AG10803 (cell line): Measurements from ENCODE around the gene GPBP1.
"Not testable (repeated sequence)": the region's sequence is repeated elsewhere in the genome, so short reads cannot be mapped to it uniquely, and the experiment has no call there.

ENCODE experiments used
- DNase-seq: peaks from one replicate; pipeline ENCODE4 v3.0.0; 2010; ENCODE audit warnings: low read depth
- H3K4me3 ChIP-seq: 2 replicates; pipeline ENCODE4 v1.5.1; 2011; ENCODE audit warnings: mild to moderate bottlenecking, low read length, control low read depth
- TF ChIP-seq, protein P1 (sequence below): conservative IDR thresholded peaks from 2 replicates; pipeline ENCODE4 v1.5.1; 2011; ENCODE audit warnings: mild to moderate bottlenecking, low read length, control low read depth, inconsistent platforms

The GPBP1 gene

DNA sequence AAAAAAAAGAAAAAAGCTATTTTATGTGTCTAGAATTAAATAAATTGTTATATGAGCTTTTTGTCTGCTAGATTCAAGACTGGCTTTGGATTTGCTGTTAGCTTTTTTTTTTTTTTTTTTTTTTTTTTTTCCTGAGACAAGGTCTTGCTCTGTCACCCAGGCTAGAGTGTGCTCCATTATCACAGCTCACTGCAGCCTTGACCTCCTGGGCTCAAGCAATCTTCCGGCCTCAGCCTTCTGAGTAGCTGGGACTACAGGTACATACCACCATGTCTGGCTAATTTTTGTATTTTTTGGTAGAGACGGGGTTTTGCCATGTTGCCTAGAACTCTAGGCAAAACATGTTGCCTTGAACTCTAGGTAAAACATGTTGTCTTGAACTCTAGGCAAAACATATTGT, 16.7 kb downstream of the GPBP1 start:
- no peak overlapping the region for H3K4me3 ChIP-seq
- DNase-seq, result no peak
- TF ChIP-seq, protein P1, sequence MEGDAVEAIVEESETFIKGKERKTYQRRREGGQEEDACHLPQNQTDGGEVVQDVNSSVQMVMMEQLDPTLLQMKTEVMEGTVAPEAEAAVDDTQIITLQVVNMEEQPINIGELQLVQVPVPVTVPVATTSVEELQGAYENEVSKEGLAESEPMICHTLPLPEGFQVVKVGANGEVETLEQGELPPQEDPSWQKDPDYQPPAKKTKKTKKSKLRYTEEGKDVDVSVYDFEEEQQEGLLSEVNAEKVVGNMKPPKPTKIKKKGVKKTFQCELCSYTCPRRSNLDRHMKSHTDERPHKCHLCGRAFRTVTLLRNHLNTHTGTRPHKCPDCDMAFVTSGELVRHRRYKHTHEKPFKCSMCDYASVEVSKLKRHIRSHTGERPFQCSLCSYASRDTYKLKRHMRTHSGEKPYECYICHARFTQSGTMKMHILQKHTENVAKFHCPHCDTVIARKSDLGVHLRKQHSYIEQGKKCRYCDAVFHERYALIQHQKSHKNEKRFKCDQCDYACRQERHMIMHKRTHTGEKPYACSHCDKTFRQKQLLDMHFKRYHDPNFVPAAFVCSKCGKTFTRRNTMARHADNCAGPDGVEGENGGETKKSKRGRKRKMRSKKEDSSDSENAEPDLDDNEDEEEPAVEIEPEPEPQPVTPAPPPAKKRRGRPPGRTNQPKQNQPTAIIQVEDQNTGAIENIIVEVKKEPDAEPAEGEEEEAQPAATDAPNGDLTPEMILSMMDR, result no peak

DNA sequence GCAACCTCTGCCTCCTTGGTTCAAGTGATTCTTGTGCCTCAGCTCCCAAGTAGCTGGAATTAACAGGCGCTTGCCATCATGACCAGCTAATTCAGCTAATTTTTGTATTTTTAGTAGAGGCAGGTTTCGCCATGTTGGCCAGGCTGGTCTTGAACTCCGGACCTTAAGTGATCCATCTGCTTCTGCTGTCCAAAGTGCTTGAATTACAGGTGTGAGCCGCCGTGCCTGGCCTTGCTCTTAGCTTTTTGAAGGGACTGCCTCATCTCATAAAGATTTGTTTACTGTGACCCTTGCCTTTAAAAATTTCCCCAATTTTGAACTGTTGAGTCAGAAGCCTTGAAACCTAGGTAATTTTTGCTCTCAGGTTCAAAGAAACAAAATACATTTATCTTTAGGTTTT, 17.3 kb downstream of the GPBP1 start:
- TF ChIP-seq, protein P1, result no peak
- no peak for DNase-seq

DNA sequence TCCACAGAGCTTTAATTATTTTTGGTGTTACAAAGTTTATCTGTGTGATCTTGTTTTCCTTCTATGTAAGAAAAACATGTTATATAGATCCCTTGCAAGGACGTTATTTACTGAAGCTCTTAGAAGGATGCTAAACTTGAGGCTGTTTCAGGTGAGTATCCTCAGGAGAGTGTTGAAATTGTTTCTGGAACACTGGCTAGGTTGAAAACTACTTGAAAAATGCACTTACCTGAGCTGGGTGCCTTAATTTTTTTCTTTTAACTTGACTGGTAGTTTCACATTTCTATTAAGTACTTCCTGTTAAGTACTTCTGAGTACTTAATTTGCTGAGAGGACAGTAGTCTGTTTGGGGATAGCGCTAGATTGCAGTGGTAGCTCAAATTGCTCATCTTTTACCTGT, 18.1 kb downstream of the GPBP1 start:
- no peak overlapping the region for H3K4me3 ChIP-seq
- DNase-seq, result no peak
- TF ChIP-seq, protein P1, result no peak

More for the DNA sequence above, 17.3 kb downstream of the GPBP1 start:
- no peak overlapping the region for H3K4me3 ChIP-seq

DNA sequence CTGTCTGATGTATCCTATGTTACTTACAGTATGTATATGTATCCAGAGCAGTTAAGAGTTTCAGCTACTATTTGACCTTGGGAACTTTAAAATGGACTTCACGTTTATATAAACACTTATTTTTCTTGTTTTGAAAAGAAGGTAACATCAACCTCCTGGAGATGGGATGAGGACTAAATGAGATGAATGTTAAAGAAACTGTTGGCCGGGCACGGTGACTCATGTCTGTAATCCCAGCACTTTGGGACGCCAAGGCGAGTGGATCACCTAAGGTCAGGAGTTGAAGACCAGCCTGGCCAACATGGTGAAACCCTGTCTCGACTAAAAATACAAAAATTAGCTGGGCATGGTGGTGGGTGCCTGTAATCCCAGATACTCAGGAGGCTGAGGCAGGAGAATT, 19.0 kb downstream of the GPBP1 start:
- DNase-seq, H3K4me3 ChIP-seq: not testable (repeated sequence)

DNA sequence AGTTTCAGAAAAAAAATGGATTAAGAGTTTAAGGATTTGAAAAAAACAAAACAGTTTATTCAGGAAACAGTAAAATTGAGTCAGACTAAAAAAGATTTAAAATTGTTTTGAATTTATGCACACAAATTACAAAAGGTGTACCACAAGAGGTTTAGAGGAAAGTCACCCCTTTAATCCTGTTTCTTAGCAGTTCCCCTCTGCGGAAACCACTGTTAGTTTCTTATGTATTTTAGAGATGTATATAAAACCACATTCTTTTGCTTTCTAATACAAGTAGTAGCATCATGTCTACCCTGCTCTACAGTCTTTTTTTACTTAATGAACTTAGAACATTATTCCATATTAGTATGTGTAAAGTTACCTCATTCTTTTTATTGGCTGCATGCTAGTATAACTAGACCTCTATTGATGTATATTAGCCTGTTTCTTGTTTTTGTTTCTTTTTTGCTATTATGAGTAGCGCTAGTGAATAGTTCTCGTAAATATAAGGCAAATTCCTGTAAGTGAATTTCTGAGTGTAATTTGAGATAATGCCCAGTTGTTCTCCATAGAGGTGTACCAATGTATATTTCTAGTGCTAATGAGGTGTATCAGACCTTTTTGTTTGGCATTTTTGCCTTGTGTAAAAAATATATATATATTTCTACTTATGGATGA, 20.0 kb downstream of the GPBP1 start:
- TF ChIP-seq, protein P1, result no peak
- DNase-seq, result no peak
- H3K4me3 ChIP-seq, result no peak overlapping the region

DNA sequence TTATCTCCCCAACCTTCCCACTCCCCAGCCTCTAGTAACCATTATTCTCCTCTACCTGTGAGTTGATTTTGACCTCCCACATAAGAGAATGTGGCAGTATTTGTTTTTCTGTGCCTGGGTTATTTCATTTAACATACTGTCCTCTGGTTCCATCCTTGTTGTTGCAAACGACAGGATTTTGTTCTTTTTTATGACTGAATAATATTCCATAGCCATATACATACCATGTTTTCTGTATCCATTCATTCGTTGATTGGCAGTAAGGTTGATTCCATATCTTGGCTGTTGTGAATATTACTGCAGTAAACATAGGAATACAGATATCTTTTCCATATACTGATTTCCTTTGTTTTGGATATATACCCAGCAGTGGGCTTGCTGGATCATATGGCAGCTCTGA, 20.8 kb downstream of the GPBP1 start:
- H3K4me3 ChIP-seq, result no peak overlapping the region
- DNase-seq, result no peak
- TF ChIP-seq, protein P1, result no peak

DNA sequence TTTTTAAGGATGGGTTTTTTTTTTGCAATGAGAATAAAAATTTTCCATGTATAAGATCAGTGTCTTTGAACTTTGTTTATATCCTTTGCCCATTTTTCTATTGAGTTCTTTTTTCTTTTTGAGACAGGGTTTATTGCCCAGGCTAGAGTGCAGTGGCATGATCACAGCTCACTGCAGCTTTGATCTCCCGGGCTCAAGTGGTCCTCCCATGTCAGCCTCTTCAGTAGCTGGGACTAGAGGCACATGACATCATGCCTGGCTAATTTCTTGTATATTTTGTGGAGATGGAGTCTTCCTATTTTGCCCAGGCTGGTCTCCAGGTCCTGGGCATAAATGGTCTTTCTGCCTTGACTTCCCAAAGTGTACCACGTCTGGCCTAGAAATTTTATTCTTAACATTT, 21.2 kb downstream of the GPBP1 start:
- H3K4me3 ChIP-seq, result no peak overlapping the region
- TF ChIP-seq, protein P1, result no peak
- no peak for DNase-seq

DNA sequence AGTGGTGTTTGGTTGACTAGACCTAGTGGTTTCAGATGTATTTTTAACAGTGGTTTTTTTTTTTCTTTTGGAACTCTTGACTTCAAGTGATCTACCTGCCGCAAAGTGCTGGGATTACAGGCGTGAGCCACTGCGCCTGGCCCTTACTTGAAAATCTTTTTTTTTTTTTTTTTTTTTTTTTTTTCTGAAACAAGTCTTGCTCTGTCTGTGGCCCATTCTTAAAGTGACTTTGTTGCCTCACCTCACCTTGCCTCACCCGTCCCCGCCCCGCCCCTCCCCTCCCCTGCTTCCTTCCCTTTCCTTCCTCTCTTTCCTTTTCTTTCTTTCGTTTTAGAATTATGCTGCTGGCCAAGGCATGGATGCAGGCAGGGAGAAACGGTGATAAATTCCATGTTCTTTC, 26.0 kb downstream of the GPBP1 start:
- DNase-seq, result no peak
- no peak overlapping the region for H3K4me3 ChIP-seq

More for the DNA sequence above, 26.0 kb downstream of the GPBP1 start:
- TF ChIP-seq, protein P1, result no peak
